Lung microvascular endothelial cell (primary cell): Measurements from ENCODE around the gene SDK1. TPM values are rescaled to one million over a fixed set of nuclear protein-coding genes. Genes with fewer than 3 reads are reported as not detected.

Experiments
- DNase-seq, 2 donors: peaks; one replicate each; pipeline versions ENCODE4 v3.0.0 to v3.0.0-alpha.2; 2010; ENCODE audit warnings: low read depth in 2 of 2
- total RNA-seq: library from RNA; depleted of rRNA; stranded (reverse); fragments of >200 nt; gene quantifications from 2 replicates; pipeline ENCODE4 v1.2.1, GENCODE V29; 2014

SDK1 gene
- total RNA-seq, 1 donor from 2014 or later, result 0.79 TPM

DNA sequence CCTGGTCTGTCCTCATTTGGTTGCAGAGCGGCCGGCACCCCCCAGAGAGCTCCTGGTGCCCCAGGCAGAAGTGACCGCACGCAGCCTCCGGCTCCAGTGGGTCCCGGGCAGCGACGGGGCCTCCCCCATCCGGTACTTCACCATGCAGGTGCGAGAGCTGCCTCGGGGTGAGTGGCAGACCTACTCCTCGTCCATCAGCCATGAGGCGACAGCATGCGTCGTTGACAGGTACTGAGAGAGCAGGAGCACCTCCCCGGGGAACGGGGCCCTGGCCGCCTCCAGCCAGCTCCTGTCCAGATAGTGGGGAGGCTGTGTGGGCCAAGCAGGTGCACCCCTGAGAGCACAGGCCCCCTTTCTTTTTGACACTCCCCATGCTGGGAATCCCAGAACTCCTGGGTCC, 848.2 kb downstream of the SDK1 start:
- DNase-seq, result no peak

DNA sequence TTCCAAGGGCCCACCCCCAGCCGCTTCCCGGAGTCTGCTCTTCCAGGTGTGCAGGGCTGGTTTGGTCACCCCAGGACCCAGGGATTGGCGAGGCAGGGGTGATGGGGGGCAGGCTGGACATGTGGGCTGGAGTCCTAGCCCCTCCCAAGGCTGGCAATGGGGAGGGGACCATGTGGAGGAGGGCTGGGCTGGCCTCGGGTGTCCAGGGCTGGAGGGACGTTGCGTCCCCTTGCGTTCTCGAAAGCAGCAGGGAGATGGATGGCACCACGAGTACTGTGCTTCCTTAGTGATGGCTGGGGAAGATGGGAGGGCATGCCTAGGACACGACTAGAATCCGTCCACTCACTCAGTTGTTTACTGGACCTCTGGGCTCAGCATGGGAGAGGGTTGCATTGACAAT, 848.6 kb downstream of the SDK1 start:
- no peak for DNase-seq

DNA sequence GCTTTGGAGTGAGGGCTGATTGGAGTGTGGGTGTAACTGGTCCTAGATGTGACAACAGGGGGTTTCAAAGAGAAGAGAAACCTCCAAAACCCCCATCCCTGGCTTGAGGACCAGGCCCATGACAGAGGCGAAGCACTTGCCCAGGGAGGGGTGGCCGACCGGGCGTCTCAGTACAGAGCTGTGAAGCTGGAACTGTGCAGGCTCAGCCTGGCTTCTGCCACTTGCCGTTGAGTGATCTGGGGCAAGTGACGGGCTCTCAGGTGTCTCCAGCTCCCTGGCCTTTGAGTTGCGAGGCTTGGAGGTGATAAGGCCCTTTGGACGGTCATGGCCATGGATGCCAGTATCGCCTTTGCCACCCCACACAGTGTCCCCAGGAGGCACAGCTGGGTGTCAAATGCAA, 849.7 kb downstream of the SDK1 start:
- DNase-seq, result no peak

DNA sequence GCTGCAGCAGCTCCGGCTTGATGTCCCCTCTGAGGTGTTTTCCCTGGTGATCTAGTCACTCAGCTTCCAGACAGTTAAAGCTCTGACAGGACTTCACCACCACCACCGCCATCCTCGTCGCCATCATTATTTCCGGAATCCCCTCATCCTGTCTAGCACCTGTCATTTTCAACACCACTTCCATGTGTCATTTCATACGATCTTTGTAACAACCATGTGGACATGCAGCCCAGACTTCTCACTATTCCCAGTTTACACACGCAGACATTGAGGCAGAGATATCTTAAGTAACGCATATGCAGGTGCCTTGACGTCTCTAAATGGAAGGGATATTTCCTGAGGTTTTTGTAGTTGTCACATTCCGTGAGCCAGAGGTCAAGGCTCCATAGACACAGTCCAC, 850.5 kb downstream of the SDK1 start:
- no peak for DNase-seq

DNA sequence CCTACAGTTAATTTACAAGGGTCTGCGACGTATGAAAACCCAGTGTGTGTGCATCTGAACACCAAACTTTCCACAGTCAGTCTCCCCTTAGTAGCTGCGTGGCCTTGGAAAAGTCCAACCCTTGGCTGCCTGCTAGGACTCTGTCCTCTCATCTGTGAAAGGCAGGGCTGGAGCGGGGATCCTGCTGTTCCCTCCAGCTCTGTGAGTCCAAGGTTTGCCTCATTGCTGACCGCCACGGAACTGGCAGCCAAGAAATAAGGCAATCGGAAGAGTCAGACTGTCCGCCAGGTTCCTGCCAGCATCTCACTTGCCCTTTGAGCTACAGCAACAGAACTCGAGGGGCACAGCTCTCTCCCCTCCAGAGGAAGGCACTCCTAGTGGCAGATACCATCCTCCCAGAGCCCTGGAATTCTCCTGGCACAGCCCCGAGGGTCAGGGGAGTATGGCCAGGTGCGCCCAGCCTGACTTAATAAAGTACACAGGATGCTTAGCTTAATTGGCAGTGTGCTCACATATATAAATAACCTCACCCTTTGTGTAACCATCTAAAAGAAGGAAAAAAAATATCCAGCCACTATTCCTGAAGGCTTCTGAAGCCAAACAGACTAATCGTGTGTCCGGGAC, 851.0 kb downstream of the SDK1 start:
- DNase-seq, result no peak

DNA sequence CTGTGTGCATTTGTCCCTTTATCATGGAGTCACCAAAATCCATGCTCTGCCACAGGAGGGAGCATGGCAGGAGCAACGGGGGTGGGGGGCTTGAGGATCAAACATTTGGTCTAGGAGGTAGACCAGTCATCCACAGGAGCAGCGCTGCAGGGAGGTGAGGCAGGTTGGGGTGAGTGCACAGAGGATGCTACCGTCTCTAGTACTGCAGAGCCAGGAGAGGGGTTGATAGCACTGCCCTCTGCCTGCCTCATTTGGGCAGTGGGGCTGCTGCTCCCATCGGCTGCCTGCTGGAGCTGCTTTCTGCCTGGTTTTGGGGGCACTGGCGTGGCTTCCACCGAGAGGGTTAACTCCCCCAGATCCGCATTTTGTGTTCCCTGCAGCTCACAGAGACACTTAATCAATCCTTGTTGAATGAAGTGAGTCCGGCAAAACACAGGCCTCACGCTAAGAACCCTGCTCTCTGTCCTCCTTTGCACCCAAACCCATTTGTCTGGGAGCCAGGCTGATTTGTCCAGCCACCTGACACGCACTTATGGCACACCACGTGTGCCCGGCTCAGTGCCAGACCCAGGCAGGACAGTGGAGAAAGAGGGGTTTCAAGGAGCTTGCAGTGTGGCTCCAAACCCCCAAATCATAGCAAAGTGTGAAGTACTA, 854.0 kb downstream of the SDK1 start:
- no peak for DNase-seq

DNA sequence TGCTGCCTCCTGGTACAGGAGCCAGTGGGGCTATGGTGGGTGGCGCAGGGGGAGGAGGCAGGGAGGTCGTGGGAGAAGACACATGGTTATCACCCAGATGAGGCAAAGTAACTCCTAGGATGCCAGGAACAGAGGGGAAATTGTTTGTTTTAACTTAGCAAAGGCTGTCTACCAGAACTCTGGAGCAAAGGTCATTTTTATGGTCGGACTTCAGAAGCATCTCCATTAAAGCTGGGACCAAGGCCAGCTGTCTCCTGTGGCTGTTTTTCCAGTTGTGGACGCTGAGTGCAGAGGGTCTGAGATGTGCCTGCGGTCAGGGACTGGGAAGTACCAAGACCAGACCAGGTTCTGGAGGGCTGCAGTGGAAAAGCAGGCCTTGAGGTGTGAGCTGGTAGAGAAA, 855.1 kb downstream of the SDK1 start:
- no peak for DNase-seq

DNA sequence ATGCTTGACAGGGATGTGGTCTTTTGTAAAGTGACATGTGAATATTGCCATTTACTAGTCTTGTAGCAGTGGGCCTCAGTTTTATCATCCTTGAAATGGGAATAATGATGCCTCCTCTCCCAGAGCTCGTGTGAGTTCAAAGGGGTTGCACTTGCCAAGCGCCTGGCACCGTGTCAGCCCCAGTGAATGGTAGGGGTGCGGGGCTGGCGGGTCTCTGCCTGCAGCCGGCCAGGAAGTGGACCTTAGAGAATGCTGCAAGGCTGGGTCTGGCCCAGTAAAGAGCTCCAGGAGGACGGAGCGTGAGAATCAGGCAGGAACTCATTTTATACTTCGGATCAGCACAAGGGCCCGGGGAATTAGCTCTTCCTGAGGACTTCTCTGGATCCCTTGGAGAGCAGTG, 856.6 kb downstream of the SDK1 start:
- no peak for DNase-seq

DNA sequence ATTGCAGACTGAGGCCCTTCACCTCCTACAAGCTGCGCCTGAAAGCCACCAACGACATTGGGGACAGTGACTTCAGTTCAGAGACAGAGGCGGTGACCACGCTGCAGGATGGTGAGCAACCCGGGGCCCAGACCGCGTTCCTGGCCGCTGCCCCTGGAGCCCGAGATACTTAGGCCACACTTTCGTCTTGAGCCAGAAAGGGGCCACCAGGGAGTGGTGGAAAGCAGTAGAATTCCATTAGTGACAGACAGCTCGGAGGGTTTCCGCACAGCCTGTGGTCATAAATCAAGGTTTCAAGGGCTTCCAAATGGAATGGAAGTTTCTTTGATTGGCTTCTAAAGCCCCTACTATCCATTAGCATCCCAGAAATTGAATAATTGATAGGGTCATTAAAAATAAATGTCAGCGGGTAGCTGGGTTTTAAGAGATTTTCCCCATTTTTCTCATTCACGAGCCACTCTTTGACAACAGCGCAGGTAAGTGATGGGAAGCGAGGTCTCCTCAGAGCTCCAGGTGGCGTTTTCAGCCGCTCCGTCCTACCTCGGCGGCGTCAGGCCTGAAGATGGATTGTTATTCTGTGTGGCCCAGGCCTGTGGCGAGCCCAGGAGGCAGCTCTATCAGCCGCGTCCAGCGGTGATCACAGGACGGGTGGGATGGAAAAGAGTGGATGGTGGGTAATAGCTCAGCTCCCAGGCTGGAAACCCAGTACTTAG, 857.5 kb downstream of the SDK1 start:
- no peak for DNase-seq

DNA sequence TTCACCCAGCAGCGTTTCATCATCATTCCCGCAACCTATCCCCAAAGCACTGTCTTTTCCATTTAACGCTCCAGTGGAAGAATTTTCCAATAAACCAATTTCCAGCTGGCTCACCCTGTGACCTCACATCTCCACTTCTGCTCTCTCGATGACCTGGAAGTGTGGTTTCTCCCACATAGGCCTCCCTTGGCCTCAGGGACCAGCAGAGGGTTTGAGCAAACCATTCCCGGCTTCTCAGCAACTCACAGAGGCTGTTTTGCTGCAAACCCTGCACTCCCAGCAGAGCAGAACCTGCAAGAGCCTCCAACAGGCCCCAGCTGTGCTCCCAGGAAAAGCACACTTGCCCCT, 858.1 kb downstream of the SDK1 start:
- DNase-seq, result no peak

DNA sequence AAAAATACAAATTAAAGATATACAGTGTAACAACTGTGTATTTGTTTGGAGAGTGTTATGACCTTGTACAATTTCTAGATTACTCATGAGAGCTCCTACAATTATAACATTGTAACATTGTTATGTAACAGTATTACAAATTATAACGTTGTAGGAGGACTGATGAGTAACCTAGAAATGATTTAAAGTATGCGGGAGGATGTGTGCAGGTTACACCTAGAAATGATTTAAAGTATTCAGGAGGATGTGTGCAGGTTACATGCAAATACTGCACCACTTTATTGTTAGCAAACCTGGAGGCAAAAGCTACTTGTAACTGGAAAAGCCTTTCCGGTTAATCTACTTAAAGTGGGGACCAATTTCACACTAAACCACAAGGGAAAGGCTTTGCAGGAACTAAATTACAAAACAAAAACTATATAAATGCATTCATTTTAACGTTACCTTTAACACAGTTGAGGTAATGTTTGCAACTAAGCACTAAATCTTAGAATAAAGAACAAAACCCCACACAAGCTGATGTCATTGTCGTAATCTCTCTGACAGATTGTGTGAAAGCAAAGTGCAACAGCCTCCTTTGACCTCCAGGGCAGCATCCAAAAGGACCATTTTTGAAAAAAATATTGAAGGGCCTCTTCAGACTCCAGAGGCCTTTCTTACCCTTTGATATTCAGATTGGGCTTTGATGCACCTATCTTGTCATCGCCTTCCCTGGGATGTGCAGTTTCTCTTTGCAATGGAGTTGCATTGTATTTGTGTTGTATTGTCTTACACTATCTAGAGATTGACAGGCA, 858.9 kb downstream of the SDK1 start:
- no peak for DNase-seq

DNA sequence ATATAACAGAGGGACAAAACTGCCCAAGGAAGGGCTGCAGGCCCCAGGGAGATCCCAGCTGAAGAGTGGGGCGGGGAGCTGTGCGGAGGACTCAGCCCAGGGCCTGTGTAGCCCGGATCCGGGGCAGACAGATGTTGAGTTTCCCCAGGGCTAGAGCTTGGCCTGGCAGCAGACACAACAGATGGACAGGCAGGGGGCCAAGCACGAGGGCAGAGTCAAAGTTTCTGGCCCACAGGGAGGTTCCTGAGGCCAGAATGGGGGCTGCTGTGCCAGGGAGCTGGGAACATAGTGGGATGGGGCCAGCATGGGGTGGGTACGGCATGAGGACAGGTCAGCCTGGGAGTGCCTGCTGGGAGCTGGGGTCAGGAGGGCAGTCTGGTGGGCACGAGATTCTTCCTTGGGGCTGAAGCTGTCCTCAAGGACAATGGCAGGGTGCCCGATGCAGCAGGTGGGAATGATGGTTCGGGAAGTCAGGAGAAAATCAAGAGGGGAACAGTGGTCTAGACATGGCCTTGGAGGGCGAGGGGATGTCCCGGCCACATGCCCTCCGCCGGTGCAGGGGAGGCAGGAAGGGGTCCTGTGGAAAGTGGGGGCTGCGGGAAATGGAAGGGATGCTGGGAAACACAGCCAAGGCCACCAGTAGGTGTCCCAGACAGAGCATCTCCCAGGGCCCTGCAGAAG, 862.0 kb downstream of the SDK1 start:
- no peak for DNase-seq

DNA sequence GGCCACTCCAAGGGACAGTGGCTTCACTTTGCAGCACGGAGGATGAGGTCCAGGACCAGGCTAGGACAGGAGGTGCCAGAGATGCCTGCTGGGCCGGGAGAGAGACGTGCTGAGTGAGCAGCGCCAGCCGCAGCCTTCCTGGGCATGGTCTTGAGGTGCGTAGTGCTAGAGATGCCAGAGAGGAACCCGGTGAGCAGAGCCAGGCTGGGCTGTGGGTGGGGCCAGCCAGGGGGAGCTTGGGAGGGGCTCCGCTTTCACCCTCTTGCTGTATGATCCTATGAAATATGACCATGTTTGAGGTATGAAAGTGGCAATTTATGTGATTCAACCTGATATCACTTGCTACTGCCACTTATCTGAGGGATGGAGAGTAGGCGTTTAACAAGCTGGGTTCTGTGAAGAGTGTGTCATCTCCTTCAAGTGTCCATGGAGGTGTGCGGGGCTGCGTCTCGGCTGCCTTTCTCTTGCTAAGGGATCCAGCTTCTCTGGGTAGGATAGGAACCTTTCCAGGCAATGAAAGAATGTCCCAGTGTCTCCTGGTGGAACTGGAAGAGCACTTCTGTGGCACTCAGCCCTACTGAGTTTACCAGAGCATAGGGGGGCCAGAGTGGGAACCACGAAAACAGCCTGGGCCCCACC, 862.6 kb downstream of the SDK1 start:
- DNase-seq, result no peak

DNA sequence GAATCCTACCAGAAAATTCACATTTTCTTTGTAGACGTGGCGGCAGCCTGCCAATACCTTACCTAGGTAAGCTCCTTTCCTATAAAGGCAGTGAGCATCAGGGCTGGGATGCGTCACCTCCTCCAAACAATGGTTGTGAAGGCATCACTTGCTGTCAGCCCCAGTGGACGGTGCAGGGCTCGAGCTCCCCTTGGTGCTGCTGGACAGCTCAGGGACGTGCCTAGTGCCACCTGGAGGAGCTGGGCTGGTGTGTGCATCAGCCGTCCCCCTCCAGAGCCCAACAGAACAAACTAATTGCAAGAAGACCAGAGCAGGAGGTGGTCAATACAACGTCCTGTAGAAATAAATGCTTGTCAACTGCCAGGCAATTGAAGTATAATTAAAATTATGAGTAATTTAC, 863.5 kb downstream of the SDK1 start:
- DNase-seq, result no peak

DNA sequence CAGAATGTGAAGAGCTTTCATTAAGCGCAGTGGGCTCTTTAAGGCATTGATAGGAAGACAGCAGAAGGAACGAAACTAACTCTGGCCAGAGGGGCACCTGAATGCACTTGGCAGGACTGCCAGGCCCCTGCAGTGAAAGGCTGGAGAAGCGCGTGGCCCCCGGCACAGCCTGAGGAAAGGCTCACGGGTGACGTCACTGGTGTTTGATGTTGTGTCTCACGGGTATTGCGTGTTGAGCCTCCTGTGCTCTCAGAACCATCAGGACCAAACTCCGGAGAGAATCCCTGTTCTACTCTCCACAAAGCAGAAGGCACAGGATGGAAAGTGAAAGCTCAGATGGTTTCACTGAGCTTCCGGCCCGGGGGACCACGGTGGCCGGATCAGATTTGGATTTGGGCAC, 865.3 kb downstream of the SDK1 start:
- DNase-seq, result no peak

DNA sequence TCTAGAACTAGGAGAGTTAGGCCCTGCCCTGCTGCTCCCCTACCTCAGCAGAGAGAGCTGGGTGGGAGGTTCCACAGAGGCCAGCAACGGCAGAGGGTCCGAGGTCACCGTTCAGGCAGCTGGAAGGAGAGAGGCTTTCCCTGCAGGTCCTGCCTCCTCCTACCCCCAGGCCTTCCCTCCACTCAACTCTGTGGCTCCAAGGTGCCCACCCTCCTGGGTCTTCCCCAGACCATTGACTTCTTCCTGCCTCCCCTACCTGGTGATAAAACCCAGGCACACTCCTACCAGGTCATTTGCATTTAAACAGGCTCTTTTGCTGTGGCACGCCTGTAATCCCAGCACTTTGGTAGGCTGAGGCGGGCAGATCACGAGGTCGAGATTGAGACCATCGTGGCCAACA, 865.8 kb downstream of the SDK1 start:
- DNase-seq, result no peak

DNA sequence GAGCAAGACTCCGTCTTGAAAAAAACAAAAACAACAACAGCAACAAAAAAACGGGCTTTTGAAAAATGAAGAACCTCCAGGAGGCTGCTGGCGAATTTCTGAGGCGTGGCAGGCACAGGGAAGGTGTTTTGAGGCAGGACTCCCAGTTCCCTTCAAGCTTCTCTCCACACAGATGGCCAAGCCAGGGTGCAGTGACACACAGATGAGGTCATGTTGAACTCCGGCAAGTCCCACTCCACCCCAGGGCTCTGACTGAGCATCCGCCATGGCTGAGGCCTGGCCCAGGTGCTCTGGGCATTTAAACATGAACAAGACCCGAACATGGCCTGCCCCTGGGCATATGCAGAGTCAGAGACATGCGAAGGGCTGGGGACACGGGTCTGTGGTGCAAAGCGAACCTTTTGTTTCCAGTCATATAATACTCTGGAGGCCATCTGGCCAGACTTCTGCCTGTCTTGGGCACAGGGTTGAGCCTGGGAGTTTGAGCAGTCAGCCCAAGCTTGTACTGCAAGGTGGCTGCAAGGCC, 866.4 kb downstream of the SDK1 start:
- no peak for DNase-seq

DNA sequence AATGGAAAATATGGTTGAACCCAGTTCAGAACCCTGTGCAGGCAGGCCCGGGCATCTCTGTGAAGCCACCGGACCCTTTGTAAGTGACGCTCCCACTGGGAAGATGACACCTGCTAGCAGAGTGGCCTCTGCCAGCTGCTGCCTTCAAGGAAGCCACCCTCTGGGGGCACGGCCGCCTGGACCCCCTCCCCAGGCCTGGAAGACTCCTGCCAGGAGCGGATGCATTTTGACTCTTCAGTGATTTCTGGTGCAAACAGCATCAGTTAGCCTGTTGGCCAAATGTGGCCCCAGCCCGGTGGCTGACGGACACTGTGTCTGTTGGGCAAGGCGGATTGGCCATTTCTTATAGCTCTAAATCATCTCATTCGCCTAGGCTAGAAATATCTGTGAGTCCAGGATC, 867.0 kb downstream of the SDK1 start:
- DNase-seq, result no peak

DNA sequence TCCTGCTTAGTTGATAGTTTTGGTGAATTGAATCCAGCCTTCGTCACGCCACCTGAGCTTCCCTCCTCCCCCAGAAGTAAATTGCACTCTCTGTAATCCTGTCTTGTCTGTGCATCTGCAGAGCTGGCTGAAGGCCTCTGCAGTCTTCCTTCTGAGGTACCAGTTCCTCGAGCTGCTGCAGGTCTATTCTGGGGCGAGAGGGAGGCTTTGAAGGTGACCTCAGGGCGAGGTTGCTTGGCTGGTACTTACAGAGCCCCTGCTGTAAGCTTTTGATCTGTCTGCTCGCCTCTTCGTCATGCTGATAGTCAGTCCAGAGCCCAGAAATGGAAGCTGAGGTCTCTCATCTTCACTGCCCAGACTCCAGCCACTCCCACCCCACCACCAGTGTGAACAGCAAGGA, 867.5 kb downstream of the SDK1 start:
- no peak for DNase-seq

DNA sequence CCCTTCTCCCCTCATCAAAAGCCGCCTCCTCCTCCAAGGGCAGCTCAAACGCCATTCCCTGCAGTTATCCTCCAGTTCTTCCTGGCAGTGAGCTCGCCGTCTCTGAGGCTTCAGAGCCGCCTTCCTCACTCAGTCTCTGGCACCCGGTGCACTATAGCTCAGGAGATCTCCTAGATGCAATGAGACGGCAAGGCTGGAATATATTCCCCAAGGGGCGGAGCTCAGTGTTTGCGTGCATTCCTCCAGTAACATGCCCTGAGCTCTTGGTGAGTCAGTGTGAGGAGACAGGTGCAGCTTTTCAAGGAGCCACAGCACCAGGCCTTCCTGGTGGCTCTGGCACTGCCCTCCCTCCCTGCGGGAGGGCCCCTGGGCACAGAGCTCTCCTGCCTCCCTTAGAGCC, 868.4 kb downstream of the SDK1 start:
- DNase-seq, result no peak
